Measurements from ENCODE around the gene FRAT1.
A peak's percentile ranks its signal among the peaks of the same experiment; 100 is the strongest.
"Not testable (repeated sequence)": the region's sequence is repeated elsewhere in the genome, so short reads cannot be mapped to it uniquely, and the experiment has no call there.

FRAT1 gene

DNA sequence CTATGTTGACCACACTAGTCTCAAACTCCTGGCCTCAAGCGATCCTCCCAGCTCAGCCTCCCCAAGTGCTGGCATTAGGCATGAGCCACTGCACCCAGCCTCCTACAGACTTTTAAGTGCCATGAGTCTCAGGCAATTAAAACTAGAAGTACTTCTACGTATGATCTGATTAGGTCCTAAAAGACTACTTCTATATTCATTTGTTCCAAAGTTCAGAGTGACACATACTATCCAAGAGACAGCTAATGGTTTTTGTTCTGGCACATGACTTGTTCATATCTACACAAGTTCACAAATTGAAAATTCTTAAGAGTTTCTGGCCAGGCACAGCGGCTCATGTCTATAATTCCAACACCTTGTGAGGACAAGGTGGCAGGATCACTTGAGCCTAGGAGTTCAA is 38.3 kb upstream of the FRAT1 start:
- Histone ChIP-seq H3K27ac (ENCODE audit: low read length) (no peak overlapping the region), H3K79me2 (ENCODE audit: low read length) (peaks cover 26% of the 10 kb centered on the region), H3K9ac (ENCODE audit: low read length) (no peak overlapping the region), H3K4me1 (ENCODE audit: low read length) (no peaks in the 10 kb centered on the region), H3K4me2 (ENCODE audit: low read length) (no peak overlapping the region), H3K36me3 (replicated peaks; ENCODE audit: low read depth, low read length) (no peaks in the 10 kb centered on the region), H2AFZ (ENCODE audit: low read depth, low read length) (no peak overlapping the region), H3K27me3 (ENCODE audit: low read depth, low read length) (no peaks in the 10 kb centered on the region), H3K9me3 (ENCODE audit: insufficient read depth, low read length) (no peaks in the 10 kb centered on the region), H3K4me3 (ENCODE audit: low read length) (no peak overlapping the region), H4K20me1 (ENCODE audit: insufficient read depth, low read length) (peaks cover 5% of the 10 kb centered on the region; the same call in 1 of the 2 replicates)
- no peak for TF ChIP-seq EZH2phosphoT487 (IDR thresholded peaks at IDR 0.05; ENCODE audit: low read depth)
- TF ChIP-seq, protein P1, sequence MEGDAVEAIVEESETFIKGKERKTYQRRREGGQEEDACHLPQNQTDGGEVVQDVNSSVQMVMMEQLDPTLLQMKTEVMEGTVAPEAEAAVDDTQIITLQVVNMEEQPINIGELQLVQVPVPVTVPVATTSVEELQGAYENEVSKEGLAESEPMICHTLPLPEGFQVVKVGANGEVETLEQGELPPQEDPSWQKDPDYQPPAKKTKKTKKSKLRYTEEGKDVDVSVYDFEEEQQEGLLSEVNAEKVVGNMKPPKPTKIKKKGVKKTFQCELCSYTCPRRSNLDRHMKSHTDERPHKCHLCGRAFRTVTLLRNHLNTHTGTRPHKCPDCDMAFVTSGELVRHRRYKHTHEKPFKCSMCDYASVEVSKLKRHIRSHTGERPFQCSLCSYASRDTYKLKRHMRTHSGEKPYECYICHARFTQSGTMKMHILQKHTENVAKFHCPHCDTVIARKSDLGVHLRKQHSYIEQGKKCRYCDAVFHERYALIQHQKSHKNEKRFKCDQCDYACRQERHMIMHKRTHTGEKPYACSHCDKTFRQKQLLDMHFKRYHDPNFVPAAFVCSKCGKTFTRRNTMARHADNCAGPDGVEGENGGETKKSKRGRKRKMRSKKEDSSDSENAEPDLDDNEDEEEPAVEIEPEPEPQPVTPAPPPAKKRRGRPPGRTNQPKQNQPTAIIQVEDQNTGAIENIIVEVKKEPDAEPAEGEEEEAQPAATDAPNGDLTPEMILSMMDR (IDR thresholded peaks at IDR 0.05; ENCODE audit: low read depth, low read length): no peak

DNA sequence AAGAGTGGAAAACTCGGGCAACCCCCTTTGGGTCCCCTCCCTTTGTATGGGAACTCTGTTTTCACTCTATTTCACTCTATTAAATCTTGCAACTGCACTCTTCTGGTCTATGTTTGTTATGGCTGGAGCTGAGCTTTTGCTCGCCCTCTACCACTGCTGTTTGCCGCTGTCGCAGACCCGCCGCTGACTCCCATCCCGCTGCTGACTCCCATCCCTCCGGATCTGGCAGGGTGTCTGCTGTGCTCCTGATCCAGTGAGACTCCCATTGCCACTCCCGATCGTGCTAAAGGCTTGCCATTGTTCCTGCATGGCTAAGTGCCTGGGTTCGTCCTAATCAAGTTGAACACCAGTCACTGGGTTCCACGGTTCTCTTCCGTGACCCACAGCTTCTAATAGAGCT is 29.0 kb upstream of the FRAT1 start:
- H3K4me3 ChIP-seq (ENCODE audit: low read length); H2AFZ ChIP-seq (ENCODE audit: low read depth, low read length); H3K9ac ChIP-seq (ENCODE audit: low read length); H3K27ac ChIP-seq (ENCODE audit: low read length); H3K27me3 ChIP-seq (ENCODE audit: low read depth, low read length); H3K4me1 ChIP-seq (ENCODE audit: low read length); H3K9me3 ChIP-seq (ENCODE audit: insufficient read depth, low read length); H3K4me2 ChIP-seq (ENCODE audit: low read length); H3K36me3 ChIP-seq (replicated peaks; ENCODE audit: low read depth, low read length); H4K20me1 ChIP-seq (ENCODE audit: insufficient read depth, low read length): not testable (repeated sequence)
- H3K79me2 ChIP-seq (ENCODE audit: low read length): peaks cover 29% of the 10 kb centered on the region

DNA sequence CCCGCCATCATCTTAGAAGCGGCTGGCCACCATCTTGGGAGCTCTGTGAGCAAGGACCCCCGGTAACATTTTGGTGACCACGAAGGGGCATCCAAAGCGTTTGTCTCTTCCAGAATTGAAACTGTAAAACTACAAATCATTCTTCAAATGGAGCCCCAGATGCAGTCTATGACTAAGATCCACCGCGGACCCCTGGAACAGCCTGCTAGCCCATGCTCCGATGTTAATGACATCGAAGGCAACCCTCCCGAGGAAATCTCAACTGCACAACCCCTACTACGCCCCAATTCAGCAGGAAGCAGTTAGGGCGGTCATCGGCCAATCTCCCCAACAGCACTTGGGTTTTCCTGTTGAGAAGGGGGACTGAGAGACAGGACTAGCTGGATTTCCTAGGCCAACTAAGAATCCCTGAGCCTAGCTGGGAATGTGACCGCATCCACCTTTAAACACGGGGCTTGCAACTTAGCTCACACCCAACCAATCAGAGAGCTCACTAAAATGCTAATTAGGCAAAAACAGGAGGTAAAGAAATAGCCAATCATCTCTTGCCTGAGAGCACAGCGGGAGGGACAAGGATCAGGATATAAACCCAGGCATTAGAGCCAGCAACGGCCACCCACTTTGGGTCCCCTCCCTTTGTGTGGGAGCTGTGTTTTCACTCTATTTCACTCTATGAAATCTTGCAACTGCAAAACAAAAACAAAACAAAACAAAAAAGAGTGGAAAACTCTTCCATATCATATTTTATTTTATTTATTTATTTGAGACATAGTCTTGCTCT is 28.3 kb upstream of the FRAT1 start:
- peaks cover 29% of the 10 kb centered on the region for H3K79me2 ChIP-seq (ENCODE audit: low read length)
- H3K9me3 ChIP-seq (ENCODE audit: insufficient read depth, low read length); H2AFZ ChIP-seq (ENCODE audit: low read depth, low read length); H3K4me1 ChIP-seq (ENCODE audit: low read length); H3K36me3 ChIP-seq (replicated peaks; ENCODE audit: low read depth, low read length); H3K9ac ChIP-seq (ENCODE audit: low read length); H3K27me3 ChIP-seq (ENCODE audit: low read depth, low read length); H3K4me3 ChIP-seq (ENCODE audit: low read length); H3K4me2 ChIP-seq (ENCODE audit: low read length); H3K27ac ChIP-seq (ENCODE audit: low read length); H4K20me1 ChIP-seq (ENCODE audit: insufficient read depth, low read length): not testable (repeated sequence)

DNA sequence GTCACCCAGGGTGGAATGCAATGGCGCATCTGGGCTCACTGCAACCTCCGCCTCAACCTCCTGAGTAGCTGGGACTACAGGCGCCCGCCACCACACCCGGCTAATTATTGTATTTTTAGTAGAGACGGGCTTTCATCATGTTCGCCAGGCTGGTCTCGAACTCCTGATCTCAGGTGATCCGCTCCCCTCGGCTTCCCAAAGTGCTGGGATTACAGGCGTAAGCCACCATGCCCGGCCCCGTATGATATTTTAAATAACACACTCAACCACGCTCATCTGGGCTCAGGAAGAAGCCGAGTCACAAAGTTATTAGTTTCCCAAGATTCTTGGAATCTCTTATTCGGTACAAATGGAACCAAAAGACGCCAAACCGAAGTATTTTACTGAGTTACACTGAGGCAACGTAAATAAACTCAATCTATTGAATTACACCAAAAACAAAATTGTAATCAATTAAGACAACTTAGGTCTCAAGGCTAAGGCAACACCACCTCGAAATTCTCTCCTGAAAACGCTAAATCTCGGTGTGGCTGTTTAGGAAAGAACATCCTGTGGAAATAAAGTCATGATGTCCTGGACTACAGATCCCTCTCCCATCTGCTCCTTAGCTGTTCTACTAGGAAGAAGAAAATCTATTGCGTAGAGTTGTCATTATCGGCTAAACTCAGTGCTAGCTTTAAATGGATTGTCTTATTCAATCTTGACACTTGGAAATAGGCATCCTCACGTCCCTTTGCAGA is 27.5 kb upstream of the FRAT1 start:
- H3K9me3 ChIP-seq (ENCODE audit: insufficient read depth, low read length): no peaks in the 10 kb centered on the region
- H3K79me2 ChIP-seq (ENCODE audit: low read length): peaks cover 29% of the 10 kb centered on the region
- H3K27me3 ChIP-seq (ENCODE audit: low read depth, low read length): no peaks in the 10 kb centered on the region
- no peaks in the 10 kb centered on the region for H4K20me1 ChIP-seq (ENCODE audit: insufficient read depth, low read length)
- H3K27ac ChIP-seq (ENCODE audit: low read length): peak overlapping the region; percentile 74
- H3K4me3 ChIP-seq (ENCODE audit: low read length): peak overlapping the region; percentile 95
- TF ChIP-seq EZH2phosphoT487 (IDR thresholded peaks at IDR 0.05; ENCODE audit: low read depth): no peak
- TF ChIP-seq, protein P1 (IDR thresholded peaks at IDR 0.05; ENCODE audit: low read depth, low read length): no peak
- H3K4me1 ChIP-seq (ENCODE audit: low read length): peaks cover 4% of the 10 kb centered on the region
- H2AFZ ChIP-seq (ENCODE audit: low read depth, low read length): peak overlapping the region; percentile 80
- H3K9ac ChIP-seq (ENCODE audit: low read length): peak overlapping the region; percentile 94
- H3K36me3 ChIP-seq (replicated peaks; ENCODE audit: low read depth, low read length): peaks cover 4% of the 10 kb centered on the region
- H3K4me2 ChIP-seq (ENCODE audit: low read length): peak overlapping the region; percentile 88

All from OCI-LY3 (cell line).